M059J (cell line): ENCODE measurements around the gene AKR1C1. TPM values are rescaled to one million over a fixed set of nuclear protein-coding genes. Genes with fewer than 3 reads are reported as not detected.
"Not testable (repeated sequence)": the region's sequence is repeated elsewhere in the genome, so short reads cannot be mapped to it uniquely, and the experiment has no call there.

Experiments used
- DNase-seq: peaks from one replicate; pipeline ENCODE4 v3.0.0-alpha.2; 2012; ENCODE audit warnings: low read depth
- total RNA-seq: library from RNA; depleted of rRNA; stranded (reverse); fragments of >200 nt; shearing (Covaris generic); gene quantifications from 2 replicates; pipeline ENCODE4 v1.2.3, GENCODE V29; 2014

Gene AKR1C1
- total RNA-seq, 1 experiment from 2014 or later: 25.8 TPM

DNA sequence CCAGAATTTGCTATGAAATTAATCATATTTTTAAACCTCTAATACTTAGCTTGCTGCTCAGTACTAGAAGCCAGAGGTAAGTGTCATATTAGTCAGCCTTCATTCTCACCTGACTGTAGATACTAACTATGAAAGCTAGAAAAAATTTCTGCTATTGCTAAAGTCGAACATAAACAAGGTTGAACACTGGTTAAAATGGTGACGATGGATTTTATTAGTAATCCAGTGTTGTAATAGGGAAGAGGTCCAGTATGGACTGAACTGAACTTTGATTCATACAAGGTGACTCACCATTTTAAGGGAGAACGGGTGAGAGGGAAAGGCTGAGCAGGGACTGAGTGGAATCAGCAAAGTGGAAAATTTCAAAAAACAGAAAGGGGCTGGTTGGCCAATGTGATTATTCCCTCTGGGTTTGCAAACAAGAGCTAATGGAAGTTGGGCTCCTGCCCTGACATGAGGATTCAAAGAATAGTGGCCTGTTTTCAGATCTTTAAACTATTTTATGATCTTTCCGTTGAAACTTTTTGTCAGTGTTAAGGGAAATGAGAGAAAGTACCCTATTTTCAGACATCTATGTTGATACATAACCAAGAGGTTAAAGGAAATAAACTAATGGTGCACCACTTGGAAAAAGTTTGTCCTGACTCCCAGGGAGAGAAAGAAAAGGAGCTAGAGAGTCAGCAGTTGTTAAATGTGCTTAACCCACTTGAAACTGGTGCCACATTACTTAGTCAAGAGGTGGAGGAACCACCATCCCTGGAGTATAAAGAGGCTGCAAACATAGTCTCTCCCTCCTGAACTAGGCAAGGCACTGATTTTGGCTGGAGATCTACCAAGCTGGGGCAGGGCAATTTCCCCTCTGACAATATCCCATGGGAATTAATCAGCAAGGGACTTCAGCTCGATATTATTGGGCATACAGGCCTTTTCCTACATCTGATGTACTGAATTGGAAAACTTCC is 15.3 kb upstream of the AKR1C1 start:
- DNase-seq: peak; percentile 88

- not testable (repeated sequence) for DNase-seq
These were observed 11.6 kb upstream of the AKR1C1 start for GRCh38 chr10:4951512-4952162.

DNA sequence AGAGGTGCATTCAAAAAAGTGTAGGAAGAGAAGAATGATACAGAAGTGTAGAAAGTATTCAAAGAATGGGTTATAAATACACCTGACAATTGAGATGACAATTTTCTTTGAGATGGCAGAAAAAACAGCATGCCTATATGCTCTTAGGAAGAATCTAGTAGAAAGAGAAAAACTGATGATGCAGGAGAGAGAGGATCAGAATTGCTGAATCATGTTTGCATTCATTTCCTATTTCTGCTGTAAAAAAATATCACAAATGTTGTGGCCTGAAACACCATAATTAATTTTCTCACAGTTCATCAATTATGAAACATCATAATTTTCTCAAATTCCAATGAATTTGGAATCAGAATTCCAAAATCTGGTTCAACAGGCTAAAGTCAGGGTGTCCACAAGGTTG is 9.8 kb upstream of the AKR1C1 start:
- no peak for DNase-seq

GRCh38 chr10:4956088-4956487 is 7.1 kb upstream of the AKR1C1 start:
- not testable (repeated sequence) for DNase-seq

- not testable (repeated sequence) for DNase-seq
These were observed 6.1 kb upstream of the AKR1C1 start for GRCh38 chr10:4956955-4957645.

GRCh38 chr10:4961558-4961957 is 1.7 kb upstream of the AKR1C1 start:
- not testable (repeated sequence) for DNase-seq

GRCh38 chr10:4962308-4962707 is 907 bp upstream of the AKR1C1 start:
- DNase-seq: not testable (repeated sequence)

DNA sequence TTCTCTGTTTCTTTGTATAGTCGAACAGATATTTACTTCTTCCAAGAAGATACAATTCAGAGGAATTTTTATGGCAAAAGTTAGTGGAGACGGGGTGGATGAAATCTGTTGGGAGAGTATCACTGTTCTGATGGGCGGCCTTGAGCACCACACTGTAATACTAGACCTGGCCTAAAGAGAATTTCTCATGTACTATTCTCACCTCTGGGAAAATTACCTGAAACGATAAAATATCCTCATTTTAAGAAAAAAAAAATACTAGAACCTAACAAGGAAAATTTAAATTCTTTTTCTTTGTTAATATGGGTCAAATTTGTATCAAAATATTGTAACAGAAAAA is 570 bp downstream of the AKR1C1 start:
- DNase-seq: not testable (repeated sequence)

DNA sequence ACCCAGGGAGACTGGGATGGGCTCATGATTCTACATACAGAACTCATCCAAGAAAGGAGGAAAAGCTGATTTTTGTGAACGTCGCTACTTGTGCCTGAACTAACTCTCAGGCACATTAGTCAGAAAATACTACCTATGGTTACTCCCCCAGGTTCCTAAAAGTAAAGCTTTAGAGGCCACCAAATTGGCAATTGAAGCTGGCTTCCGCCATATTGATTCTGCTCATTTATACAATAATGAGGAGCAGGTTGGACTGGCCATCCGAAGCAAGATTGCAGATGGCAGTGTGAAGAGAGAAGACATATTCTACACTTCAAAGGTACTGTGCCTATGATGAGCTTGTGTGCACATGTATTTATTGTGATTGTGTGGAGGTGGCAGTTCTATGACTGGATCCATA is 2.5 kb downstream of the AKR1C1 start:
- not testable (repeated sequence) for DNase-seq

- not testable (repeated sequence) for DNase-seq
These were observed 4.0 kb downstream of the AKR1C1 start for GRCh38 chr10:4967189-4967588.

GRCh38 chr10:4969289-4969688 is 6.1 kb downstream of the AKR1C1 start:
- not testable (repeated sequence) for DNase-seq

DNA sequence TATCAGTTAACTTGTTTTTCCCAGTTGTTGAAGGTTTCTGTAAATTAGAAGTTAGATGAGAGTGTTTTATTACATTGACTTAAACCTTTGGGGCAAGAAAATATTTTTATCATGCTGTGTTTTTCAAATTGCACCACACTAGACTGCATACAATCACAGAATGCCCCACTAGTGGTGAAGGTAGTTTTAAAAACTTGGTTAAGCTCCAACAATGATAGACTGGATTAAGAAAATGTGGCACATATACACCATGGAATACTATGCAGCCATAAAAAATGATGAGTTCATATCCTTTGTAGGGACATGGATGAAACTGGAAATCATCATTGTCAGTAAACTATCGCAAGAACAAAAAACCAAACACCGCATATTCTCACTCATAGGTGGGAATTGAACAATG is 7.1 kb downstream of the AKR1C1 start:
- not testable (repeated sequence) for DNase-seq

- not testable (repeated sequence) for DNase-seq
These were observed 9.3 kb downstream of the AKR1C1 start for GRCh38 chr10:4972369-4973142.

GRCh38 chr10:4973294-4973693 is 10.1 kb downstream of the AKR1C1 start:
- DNase-seq: not testable (repeated sequence)

- not testable (repeated sequence) for DNase-seq
These were observed 11.2 kb downstream of the AKR1C1 start for GRCh38 chr10:4974400-4974799.

DNA sequence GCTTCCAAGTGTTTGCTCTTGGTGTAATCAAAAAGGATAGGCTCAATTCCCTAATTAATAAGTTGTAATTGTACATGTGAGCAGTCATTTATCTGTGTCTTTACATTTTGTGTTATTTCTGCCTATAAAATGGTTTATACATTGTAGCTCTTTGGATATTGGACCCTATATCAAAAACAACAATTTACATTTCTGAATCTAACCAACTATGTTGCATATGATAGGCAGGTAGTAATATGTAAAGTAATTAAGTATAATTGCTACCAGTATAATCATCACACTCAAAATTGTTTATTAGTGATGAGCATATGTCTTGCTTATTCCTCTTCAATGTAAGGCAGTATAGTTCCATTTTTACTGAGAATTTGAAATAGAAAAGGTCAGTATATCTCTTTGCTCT is 13.8 kb downstream of the AKR1C1 start:
- no peak for DNase-seq

- DNase-seq: no peak
These were observed 15.7 kb downstream of the AKR1C1 start for GRCh38 chr10:4978870-4979269.

- no peak for DNase-seq
These were observed 17.6 kb downstream of the AKR1C1 start for GRCh38 chr10:4980793-4981192.

DNA sequence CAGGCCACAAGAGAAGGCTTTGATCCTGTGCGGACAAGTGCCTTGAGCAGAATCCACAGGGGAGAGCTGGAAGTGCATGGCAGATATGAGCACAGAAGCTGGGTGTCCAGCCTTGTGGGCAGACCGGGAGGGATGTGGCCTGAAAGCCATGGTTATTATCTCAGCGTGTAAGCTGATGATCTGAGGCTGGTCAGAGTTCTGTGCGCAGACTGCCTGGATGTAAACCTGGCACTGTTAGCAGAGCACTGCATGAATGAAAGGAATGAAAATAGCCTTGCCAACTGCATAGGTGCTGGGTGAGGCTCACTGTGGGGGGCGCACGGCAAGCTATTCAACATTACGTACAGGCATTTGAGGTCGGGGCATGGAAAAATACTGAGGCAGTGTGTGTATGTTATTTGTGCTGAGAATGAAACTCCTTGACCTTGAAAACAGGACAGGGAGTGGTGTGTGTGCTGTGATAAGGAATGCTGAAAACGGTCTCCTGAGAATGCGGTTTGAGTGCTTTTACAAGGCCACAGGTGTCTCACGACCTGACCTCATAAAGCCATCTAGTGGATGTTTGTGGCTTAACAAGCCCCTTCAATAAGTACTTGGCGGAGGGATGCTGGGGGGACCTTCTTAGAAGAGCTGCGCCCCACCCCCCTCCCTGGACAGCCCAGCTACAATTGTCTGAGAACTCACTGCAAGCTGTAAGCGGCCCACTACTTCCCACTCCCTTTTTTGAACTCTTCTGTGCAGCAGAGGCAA is 18.7 kb downstream of the AKR1C1 start:
- peak; percentile 50 for DNase-seq

- no peak for DNase-seq
These were observed 19.6 kb downstream of the AKR1C1 start for GRCh38 chr10:4982764-4983226.
